Hematopoietic multipotent progenitor cell treated with erythropoietin and hydrocortisone succinate and interleukin-3 and kit ligand, for 6 days (in vitro differentiated cells): Measurements from ENCODE around the gene MUC4.
A peak's percentile ranks its signal among the peaks of the same experiment; 100 is the strongest.
"Not testable (repeated sequence)": the region's sequence is repeated elsewhere in the genome, so short reads cannot be mapped to it uniquely, and the experiment has no call there.

Experiments used
- DNase-seq: peaks from one replicate; pipeline ENCODE4 v3.0.0-alpha.2; 2015

The MUC4 gene

DNA sequence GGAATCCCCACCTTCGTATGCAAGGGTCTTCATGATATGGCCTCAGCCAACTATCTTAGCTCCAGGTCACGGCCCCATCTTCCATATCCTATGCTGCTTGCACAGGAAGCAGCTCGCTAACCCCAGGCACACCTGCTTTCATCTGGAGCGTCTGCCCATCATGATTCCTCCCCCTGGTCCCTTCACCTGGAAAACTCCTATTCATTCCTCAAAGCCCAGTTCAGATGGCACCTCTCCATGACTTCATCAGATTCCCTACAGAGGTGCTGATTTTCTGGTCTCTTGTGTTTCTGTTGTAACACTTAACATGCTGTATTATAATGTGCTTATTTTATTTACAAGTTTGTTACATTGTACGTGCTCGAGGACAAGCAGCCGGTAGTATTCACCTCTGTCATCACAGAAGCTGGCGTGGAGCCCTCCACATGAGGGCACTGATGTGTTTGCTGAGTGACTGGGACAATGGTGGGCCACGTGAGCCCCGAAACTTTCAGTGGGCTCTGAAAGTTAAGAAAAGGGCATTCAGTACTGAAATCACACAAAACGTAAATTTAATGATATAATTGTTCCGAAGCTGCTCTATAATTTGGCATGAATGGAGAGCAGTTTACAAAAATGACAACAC, 74.8 kb downstream of the MUC4 start:
- no peak for DNase-seq

DNA sequence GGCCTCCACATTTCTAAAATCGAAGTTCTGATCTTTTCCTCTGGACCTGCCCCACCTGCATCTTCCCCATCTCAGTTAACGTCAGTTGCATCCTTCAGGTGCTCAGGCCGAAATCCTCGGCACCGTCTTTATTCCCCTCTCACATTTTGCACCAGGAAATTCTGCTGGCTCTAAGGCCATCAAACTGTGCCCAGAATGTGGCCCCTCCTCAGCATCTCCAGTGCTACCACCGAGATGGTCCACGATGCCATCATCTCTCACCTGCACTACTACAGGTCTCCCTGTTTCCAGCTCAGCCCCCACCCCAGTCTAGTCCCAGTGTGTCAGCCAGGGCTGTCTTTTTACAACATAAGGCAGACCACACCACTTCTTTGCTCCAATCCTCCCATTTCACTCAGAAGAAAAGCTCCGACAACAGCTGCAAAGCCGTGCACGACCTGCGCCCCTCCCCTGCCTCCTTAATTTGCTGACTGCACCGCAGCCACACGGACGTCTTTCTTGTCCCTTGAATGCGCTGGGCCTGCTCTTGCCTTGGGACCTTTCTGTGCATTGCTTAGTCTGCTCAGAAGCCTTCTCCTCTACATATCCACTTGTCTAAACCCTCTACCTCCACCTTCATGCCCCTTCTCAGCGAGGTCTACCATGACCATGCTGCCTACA, 76.6 kb downstream of the MUC4 start:
- DNase-seq, result no peak

DNA sequence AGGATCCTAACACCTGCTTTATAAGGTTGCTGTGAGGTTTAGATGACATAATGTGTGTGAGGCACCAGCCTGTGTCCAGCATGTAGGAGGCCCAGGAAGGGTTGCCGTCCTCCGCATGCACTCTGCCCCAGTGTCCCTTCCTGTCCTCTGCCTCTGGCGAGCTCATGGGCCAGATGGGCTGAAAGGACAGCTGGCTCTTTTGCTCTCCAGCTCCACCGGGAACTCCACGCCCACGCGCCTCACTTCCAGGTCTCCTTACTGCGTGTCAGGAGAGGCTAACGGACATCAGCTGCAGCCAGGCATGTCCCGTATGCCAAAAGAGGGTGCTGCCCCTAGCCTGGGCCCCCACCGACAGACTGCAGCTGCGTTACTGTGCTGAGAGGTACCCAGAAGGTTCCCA, 78.8 kb downstream of the MUC4 start:
- DNase-seq, result no peak

DNA sequence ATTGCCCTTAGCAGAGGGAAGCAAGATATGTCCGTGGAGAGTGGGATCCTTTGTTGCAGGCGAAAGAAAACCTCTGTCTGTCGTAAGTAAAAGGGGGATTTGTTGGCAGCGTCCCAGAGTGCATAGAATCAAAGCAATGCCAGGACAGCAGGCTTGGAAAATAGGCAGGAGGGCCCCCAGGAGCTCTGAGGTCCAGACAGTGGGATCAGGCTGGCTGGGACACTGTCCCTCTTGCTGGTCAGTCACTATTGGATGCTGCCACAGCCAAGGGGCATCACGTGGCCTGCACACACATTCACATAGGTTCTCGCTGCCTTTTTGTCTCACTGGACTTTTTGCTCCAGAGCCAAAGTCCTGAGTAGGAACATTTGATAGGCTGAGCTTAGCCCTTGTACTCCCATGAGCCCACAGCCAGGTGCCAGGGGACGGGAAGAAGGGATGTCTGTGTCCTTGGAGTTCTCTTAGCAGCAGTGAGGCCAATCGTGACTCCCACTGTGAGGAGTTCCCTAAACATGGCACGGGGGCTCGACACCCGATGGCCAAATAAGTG, 80.3 kb downstream of the MUC4 start:
- DNase-seq, result no peak

GRCh38 chr3:195729476-195730251, 82.1 kb downstream of the MUC4 start:
- no peak for DNase-seq

DNA sequence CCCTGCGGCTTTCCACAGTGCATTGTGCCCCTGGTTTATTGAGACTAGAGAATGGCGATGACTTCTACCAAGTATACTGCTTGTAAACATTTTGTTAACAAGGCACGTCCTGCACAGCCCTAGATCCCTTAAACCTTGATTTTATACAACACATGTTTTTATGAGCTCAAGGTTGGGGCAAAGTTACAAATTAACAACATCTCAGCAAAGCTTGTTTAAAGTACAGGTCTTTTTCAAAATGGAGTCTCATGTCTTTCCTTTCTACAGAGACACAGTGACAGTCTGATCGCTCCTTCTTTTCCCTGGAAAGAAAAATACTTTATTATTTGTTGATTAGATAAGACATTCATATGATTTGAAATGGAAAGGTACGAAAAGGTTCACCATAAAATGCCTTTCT, 82.9 kb downstream of the MUC4 start:
- DNase-seq, result not testable (repeated sequence)

GRCh38 chr3:195727606-195728195, 84.0 kb downstream of the MUC4 start:
- peak; percentile 60 for DNase-seq

DNA sequence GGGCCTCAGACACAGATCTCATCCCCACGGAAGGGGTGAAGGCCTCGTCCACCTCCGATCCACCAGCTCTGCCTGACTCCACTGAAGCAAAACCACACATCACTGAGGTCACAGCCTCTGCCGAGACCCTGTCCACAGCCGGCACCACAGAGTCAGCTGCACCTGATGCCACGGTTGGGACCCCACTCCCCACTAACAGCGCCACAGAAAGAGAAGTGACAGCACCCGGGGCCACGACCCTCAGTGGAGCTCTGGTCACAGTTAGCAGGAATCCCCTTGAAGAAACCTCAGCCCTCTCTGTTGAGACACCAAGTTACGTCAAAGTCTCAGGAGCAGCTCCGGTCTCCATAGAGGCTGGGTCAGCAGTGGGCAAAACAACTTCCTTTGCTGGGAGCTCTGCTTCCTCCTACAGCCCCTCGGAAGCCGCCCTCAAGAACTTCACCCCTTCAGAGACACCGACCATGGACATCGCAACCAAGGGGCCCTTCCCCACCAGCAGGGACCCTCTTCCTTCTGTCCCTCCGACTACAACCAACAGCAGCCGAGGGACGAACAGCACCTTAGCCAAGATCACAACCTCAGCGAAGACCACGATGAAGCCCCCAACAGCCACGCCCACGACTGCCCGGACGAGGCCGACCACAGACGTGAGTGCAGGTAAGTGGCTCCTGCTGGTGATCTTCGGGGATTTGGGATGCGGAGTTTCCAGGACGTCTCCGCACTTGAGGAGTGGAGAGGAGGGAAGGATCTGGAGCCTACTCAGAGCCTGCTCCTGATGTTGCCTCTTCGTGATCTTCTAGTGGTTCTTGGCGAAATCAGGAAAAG, 85.6 kb downstream of the MUC4 start:
- not testable (repeated sequence) for DNase-seq

GRCh38 chr3:195724363-195724762, 87.4 kb downstream of the MUC4 start:
- not testable (repeated sequence) for DNase-seq

DNA sequence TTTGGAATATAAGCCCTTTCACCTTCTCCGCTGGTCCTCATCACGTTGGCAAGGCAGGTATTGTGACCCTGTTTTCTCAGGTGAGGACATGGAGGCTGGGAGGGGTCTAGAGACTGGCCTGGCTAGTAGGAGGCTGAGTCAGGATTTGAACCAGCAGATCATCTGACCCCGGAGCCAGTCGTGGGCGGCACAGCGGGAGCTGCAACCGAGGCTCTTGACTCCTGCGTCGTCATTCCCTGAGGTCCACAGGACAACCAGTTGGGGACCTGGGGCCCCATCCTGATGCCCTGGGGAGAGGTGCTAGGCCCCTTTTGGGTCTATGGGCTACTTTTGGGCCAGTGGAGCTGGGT, 88.8 kb downstream of the MUC4 start:
- not testable (repeated sequence) for DNase-seq

- DNase-seq, result not testable (repeated sequence)
Observed at GRCh38 chr3:195722139-195722995, 89.4 kb downstream of the MUC4 start.

DNA sequence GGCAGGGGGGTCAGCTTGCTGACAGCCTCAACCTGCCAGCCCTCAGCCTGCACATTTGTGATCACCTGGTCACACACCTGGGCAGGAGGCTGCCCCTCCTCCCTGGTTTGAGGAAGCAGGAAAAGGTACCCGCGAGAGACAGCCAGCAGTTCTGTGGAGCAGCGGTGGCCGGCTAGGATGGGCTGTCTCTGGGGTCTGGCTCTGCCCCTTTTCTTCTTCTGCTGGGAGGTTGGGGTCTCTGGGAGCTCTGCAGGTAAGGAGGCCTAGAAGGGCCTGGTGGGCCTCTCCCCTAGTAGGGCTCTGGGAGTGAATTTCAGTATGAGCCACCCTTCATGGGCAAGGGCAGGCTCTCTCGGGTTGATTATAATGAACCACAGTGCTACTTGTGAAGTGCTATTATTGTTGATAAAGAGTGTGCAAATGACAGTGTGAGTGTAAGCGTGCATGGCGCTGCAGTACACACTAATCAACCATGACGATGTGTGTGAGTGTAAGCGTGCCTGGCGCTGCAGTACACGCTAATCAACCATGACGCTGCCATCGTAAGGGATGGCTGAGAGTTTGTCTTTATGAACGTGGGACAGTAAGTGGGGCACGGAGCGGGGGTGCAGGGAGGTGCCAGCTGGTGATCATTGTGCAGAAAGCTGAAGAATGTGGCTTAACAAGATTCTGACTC, 90.8 kb downstream of the MUC4 start, which contains the start of gene MUC20:
TSS of gene MUC20 (plus strand) at position 148 of the 676 bp plus-strand sequence. CDS start at position 178, 30 bp downstream.
- not testable (repeated sequence) for DNase-seq

DNA sequence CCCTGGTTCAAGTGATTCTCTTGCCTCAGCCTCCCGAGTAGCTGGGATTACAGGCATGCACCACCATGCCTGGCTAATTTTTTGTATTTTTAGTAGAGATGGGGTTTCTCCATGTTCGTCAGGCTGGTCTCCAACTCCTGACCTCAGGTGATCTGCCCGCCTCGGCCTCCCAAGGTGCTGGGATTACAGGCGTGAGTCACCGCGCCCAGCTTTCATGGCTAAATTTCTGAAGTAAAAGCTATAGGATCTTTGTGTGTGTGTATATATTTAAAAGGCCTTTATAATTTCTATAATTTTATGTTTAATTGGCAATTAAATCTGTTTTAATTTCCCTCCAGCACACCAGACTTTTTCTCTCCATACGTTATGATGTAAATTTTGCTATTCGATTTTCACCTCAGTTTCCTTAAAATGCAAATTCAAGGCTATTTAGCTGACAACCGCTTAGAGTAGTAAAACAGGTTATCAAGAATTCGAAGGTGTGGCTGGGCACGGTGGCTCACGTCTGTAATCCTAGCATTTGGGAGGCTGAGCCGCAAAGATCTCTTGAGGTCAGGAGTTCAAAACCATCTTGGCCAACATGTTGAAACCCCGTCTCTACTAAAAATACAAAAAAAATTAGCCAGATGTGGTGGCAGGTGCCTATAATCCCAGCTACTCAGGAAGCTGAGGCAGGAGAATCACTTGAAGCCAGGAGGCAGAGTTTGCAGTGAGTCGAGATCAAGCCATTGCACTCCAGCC, 92.0 kb downstream of the MUC4 start:
- DNase-seq, result not testable (repeated sequence)

GRCh38 chr3:195718477-195718984, 93.2 kb downstream of the MUC4 start:
- no peak for DNase-seq

GRCh38 chr3:195717852-195718476, 93.8 kb downstream of the MUC4 start:
- no peak for DNase-seq

DNA sequence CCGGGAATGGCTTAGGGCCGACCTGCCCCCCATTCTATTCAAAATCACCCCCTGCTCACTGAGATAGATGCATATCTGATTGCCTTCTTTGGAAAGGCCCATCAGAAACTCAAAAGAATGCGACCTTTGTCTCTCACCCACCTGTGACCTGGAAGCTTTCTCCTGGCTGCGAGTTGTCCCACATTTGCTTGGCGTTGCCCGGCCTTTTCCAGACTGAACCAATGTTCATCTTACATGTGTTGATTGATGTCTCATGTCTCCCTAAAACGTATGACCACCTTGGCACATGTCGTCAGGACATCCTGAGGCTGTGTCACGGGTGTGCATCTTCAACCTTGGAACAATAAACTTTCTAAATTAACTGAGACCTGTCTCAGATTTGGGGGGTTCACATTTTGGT, 94.3 kb downstream of the MUC4 start:
- DNase-seq, result no peak

GRCh38 chr3:195715583-195716266, 96.0 kb downstream of the MUC4 start:
- DNase-seq, result no peak

DNA sequence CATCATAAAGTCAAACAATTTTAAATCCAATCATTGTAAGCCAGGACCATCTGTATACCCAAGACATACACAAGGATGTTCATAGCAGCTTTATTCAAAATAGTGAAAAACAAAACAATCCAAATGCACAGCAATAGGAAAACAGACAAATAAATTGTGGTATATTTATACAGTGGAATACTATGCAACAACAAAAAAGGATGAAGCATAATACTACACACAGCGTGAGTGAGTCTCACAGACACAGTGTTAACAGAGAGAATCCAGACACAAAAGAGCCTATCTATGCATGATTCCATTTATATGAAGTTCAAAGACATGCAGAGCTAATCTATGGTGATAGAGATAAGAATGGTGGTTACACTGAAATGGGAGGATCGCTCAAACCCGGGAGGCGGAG, 96.6 kb downstream of the MUC4 start:
- peak; percentile 48 for DNase-seq
